COR-L47 (cell line): ENCODE results near the gene SFTPA1.
"Not testable (repeated sequence)": the region's sequence is repeated elsewhere in the genome, so short reads cannot be mapped to it uniquely, and the experiment has no call there.

ENCODE experiments used
- DNase-seq: peaks from one replicate; lab custom pipeline; 2025; lab: John Stamatoyannopoulos, UW

SFTPA1 gene

DNA sequence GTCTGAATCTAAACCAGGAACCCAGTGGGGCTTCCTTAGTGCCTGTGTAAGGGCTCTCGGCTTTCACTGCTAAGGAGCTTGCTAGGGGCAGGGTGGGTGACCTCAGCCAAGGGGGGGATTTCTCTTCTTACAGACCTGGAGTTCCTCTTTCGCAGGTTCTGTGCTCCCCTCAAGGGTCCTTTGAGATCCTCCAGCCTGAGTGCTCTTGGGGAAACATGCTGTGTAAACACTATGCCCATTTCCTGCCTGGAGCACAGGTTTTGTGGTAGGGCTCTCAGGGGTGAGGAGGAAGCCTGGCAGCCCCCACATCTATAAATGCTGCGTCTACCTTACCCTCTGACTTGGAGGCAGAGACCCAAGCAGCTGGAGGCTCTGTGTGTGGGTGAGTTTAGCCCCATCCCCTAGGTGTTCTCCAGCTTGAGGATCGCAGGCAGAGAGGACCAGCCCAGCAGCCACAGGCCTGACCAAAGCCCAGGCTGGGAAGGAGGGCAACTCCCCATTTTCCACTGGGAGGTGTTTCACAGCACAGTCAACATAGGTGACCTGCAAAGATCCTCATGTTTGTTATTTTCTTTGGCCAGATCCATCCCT lies at the start of gene SFTPA1:
TSS of gene SFTPA1 (plus strand) at position 339 of the 591 bp plus-strand sequence. CDS start 887 bp downstream, outside the sequence.
- DNase-seq, result no peak

DNA sequence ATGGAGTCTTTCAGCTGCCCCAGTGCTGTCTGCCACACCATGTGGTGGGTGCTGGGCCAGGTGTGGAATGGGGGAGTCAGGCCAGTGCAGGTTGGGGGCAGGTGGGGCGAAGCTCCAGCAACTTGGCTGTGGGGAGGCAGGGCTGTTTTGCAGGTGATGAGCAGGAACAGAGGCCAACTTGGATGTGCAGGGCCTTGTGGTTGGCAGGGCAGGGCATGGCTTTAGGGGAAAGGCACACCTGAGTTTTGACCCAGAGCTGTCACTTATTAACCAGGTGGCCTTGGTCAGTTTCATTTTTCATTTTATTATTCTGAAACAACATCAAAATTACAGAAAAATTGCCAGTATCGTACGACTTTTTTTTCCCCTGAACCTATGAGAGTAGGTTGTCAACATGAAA lies 49.5 kb upstream of the SFTPA1 start:
- no peak for DNase-seq

DNA sequence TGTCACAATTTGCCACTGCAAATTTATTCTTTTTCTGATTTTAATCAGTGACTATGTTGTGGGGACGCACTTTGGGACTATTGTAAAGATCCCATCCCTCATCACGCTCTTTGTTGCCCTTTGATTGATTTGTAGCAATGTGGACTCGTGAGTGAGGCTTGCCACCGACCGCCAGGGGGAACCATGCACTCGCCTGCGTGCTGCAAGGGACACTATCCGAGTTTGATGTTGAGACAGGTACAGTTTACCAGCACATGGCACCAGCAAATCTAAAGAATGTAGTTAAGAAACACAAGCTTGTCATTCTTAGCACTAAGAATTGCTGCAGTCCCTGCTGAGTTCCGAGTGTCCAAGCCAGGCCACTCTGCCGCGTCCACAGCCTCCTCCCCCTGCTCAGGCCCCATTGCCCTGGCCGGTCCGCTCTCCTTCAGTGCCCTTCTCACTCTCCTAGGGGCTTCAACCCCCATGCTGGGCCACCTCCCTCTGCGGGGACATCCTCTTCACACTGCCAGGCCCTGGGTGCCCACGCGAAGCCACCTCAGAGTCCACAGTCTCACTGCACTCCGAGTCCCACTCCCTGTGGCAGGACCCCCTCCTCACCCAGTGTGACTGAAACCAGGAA lies 48.5 kb upstream of the SFTPA1 start:
- DNase-seq, result no peak

GRCh38 chr10:79563426-79563825 lies 47.3 kb upstream of the SFTPA1 start:
- DNase-seq, result no peak

GRCh38 chr10:79570624-79571023 lies 40.1 kb upstream of the SFTPA1 start:
- DNase-seq, result not testable (repeated sequence)

DNA sequence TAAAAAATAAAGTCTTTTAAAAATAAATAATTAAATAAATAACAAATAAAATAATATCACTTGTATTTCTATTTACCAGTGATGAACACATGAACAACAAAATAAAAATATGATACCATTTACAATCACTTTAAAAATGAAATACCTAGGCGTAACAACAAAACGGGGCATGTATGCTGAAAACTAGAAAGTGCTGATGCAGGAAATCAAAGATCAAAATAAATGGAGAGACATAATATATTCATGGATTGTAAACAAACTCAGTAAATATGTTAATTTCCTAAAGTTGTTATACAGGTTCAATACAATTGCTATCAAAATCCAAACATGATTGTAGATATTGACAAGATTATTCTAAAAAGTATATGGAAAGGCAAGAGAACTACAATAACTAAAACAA lies 31.4 kb upstream of the SFTPA1 start:
- DNase-seq, result no peak

DNA sequence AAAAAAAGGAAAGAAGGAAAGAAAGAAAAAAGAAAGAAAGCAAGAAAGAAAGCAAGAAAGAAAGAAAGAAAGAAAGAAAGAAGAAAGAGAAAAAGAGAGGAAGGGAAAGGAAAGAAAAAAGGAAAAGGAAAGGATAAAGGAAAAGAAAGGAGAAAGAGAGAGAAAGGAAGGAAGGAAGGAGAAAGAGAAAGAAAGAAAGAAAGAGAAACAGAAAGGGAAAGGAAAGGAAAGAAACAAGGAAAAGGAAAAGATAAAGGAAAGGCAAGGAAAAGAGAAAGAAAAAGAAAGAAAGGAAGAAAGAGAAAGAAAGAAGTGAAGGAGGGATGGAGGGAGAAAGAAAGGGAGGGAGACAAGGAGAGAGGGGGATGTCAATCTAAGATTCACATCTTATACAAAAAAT lies 29.7 kb upstream of the SFTPA1 start:
- DNase-seq, result no peak

DNA sequence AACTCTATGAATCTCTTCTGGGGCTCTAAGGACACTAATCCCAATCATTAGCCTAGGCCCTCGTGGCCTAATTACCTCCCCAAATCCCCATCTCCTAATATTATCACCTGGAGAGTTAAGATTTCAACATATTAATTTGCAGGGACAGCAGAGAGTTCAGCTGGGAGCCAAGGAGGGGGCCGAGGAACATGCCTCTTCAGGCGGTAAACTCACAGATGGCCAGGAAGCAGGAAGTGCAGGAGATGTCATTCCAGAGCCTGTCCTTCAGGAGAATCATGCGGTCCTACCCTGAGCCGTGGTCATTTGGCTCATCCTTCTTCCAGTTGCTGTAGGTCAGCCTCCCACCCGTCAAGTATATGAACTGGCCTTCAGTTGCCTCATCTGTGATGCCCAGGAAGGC lies 28.6 kb upstream of the SFTPA1 start:
- no peak for DNase-seq

DNA sequence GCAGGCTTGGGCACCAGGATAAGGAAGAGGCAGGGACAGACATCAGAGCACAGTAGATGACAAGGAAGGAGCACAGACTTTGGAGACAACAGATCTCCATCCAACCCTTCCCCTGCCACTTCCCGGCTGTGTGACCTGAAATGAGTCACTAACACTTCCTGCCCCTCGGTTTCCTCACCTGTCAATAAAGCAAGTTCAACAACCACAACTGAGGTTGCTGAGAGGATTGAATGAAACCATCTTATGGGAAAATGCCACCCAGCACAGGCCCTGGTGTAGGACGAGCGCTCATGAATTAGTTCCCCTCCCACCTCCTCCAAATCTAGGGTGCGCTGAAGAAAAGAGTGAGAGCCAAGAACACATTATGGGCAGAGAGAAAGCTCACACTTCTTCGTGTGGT lies 27.8 kb upstream of the SFTPA1 start:
- DNase-seq, result not testable (repeated sequence)

DNA sequence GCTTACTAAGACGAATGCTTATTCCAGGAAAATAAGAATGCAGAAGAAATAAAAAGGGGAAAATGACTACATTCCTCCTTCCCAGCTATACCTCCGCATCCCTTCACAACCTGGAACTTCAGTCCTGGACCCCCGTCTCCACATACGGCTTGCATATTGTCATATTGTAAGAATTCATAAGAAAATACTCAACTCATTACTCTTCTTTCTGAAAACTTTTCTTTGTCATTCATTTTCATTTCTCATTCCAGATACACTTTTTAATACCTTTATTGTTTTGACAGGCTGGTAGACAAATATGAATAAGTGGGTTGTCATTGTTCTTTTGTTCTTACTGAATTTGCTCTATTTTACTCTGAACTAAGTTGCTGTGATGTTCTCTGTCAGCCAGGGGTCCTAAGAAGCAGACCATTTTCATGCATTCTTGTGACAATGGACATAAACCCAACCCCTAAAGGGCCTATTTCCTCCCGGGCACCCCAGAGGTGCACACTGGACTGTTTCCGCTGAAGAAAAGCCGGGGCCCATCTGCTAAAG lies 27.2 kb upstream of the SFTPA1 start:
- no peak for DNase-seq

DNA sequence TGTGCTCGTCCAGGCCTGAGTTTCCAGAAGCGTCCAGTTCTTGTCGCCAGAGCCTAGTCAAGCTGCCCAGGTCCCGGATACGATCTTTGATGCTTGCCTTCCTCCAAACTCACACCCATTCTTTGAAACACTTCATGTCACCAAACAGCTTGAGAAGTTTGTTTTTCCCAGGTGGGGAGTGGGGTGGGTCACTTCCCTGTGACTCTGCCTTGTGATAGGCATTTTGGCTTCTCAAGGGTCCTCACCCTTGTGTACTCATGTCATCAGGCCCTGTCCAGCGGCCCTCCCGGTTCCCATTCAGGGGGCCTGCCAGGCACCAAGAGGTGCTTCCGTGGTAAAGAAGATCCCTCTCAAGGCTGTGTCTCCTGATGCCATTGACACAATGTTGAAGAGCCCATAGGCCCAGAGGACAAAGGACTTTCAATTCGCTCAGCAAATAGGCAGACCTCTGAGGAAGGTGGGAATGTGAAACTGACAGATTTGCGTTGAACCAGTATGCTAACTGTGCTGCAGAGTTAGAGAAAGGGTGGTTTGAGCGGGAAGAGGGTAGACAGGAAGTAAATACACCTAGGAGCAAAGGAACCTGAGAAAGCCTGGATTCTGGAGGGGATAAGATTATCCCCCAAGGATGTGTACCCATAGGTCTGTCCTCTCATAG lies 24.7 kb upstream of the SFTPA1 start:
- no peak for DNase-seq

DNA sequence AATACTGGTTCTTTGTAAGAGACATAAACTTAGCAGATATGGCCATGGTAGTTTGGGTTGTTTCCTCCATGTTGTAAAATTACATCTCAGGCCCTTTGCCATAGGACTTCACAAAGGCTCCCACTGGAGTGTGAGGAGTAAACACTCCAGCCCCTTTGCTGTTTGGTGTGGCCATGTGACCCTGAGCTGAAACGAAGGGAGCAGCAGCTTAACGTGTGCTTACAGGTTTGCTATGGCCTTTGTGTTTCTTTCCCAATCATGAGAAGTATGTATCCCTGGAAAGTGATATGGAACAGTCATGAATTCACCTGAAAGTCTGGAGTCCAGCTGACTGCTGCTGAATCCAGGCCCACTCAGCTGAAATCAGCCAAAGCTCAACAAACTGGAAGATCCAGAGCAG lies 23.8 kb upstream of the SFTPA1 start:
- no peak for DNase-seq

DNA sequence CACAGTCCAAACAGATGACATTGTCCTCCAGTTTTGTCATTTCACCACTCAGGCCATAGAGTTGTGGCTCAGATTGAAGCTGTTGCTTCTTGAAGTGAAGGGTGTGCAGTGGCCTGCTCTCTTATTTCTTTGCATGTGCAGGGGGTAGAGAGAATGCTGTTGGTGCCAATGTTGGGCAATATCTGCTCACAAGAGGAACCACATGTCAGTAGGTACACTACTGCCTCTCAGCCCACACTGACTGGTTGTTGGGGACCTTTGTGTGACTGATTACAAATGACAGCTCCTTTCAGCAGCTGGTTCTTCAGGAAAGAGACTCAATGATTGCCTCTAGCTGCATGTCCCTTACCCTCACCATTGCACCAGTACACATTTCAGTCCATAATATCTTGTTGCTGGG lies 21.9 kb upstream of the SFTPA1 start:
- no peak for DNase-seq

DNA sequence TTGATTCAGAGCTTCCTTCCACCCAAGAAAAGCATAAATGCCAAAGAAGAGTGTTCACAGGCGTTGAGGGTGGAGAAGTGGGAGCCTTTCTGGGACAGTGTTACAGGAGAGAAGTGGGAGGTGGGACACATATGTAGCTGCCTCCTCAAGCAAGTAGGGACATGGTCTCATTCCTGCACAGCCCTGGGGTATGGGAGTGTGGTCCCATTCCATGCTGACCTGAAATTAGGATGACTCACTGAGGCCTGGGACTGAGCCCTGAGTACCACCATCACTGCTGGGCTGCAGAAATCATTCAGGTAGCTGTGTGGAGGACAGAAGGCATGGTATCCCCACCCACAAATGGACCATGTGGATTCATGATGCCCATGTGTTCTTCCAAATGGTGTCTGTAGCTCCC lies 17.4 kb upstream of the SFTPA1 start:
- DNase-seq, result no peak

DNA sequence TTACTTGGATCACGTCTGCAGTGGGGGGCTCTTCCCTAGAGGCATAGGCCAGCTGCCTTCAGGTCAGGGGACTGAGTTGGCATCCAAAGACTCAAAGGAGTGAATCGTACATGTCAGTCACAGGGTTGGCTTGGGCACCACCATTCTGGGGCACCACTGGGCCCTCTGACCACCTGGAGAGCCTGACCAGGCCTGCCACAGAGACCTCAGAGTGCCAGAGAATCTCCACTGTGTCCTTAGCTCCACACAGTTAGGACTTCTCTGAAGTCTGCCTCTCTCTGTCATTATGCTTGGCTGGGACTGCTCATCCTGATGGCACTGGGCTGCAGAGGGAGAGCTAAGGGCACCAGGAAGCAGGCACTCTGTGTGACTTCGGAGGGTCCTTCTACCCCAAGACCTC lies 16.2 kb upstream of the SFTPA1 start:
- not testable (repeated sequence) for DNase-seq

- DNase-seq, result no peak
Measured at GRCh38 chr10:79595510-79595909, 15.2 kb upstream of the SFTPA1 start.

GRCh38 chr10:79599644-79600043 lies 11.1 kb upstream of the SFTPA1 start:
- DNase-seq, result not testable (repeated sequence)

DNA sequence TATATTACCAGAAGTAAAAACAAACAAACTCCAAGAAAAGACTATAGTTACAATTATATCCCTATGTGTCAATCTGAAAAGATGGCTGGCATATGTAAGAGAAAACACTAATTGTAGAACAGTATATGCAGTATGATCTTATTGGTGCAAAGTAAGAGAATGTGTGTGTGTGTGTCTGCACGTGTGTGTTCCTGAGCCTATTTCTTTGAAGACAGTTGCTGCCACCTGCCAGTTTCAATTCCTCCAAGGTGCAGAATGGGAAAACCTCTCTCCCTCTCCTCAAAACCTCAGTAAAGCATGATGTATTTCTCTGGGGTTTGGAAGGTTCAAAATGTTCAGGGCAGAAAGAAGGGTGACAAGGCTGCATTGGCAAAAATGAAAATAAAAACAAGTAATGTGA lies 8.8 kb upstream of the SFTPA1 start:
- no peak for DNase-seq

- DNase-seq, result no peak
Measured at GRCh38 chr10:79602953-79603352, 7.8 kb upstream of the SFTPA1 start.

GRCh38 chr10:79604294-79604693 lies 6.4 kb upstream of the SFTPA1 start:
- no peak for DNase-seq

GRCh38 chr10:79605308-79605707 lies 5.4 kb upstream of the SFTPA1 start:
- DNase-seq, result no peak

GRCh38 chr10:79608505-79609375 lies 2.0 kb upstream of the SFTPA1 start:
- DNase-seq, result peak; percentile 24
